SK-N-SH (cell line): ENCODE results near the gene PARD3. TPM values are rescaled to one million over a fixed set of nuclear protein-coding genes. Genes with fewer than 3 reads are reported as not detected.

ENCODE experiments used
- CTCF ChIA-PET: fragments of 300-600, 350-600 bp; formaldehyde crosslinking; extraction: SDS; loops from one replicate; lab custom pipeline; 2021; lab: Yijun Ruan, JAX
- POLR2A ChIA-PET: fragments of 350-600 bp; sonication (Branson Sonifier 250); formaldehyde crosslinking; extraction: SDS; loops from one replicate; lab custom pipeline; 2020; ENCODE audit warnings: antibody characterized with exemption, inconsistent platforms; lab: Yijun Ruan, JAX
- DNase-seq: peaks from one replicate; pipeline ENCODE4 v3.0.0; 2012
- H2AFZ ChIP-seq: fragments of 200-600 bp; sonication (generic); 2 replicates; pipeline ENCODE4 v1.8.1; 2016; ENCODE audit warnings: antibody characterized with exemption, mild to moderate bottlenecking, low read depth
- H3F3A ChIP-seq: fragments of 200-600 bp; sonication (generic); replicated peaks from 2 replicates; pipeline ENCODE3; 2016; ENCODE audit warnings: antibody characterized with exemption, mild to moderate bottlenecking; ENCODE audit not compliant: insufficient read depth
- H3K27ac ChIP-seq, 2 experiments: fragments of 200-500 bp in 1 of 2; fragments of 200-600 bp in 1 of 2; sonication (Bioruptor generic) in 1 of 2; sonication (generic), shearing (Covaris generic) in 1 of 2; 2 replicates each; pipeline versions ENCODE4 v1.5.1 to v1.6.1; 2014 to 2016; ENCODE audit warnings: low read depth in 2 of 2, inconsistent platforms in 1 of 2, low read length in 1 of 2, mild to moderate bottlenecking in 1 of 2, mixed read lengths in 1 of 2
- H3K27me3 ChIP-seq: fragments of 200-600 bp; sonication (generic), shearing (Covaris generic); 2 replicates; pipeline ENCODE4 v1.6.1; 2016; ENCODE audit warnings: mixed run types; ENCODE audit not compliant: insufficient read depth
- H3K36me3 ChIP-seq, 2 experiments: fragments of 200-500 bp in 1 of 2; fragments of 200-600 bp in 1 of 2; sonication (Bioruptor generic) in 1 of 2; sonication (generic) in 1 of 2; replicated peaks in 1 of 2; 2 replicates each; pipeline versions ENCODE3 to v1.5.1; 2014 to 2016; ENCODE audit warnings: low read length in 1 of 2, mild to moderate bottlenecking in 1 of 2; ENCODE audit not compliant: insufficient read depth in 2 of 2, control insufficient read depth in 1 of 2
- H3K4me1 ChIP-seq, 2 experiments: fragments of 200-500 bp in 1 of 2; fragments of 200-600 bp in 1 of 2; sonication (Bioruptor generic) in 1 of 2; sonication (generic), shearing (Covaris generic) in 1 of 2; 2 replicates each; pipeline versions ENCODE4 v1.5.1 to v1.6.1; 2014 to 2016; ENCODE audit warnings: low read depth in 1 of 2, low read length in 1 of 2, mixed run types in 1 of 2; ENCODE audit not compliant: insufficient read depth in 2 of 2, control insufficient read depth in 1 of 2
- H3K4me2 ChIP-seq: fragments of 200-600 bp; sonication (generic), shearing (Covaris generic); 2 replicates; pipeline ENCODE4 v1.6.1; 2017; ENCODE audit warnings: mixed run types
- H3K4me3 ChIP-seq, 2 experiments: fragments of 200-500 bp in 1 of 2; fragments of 200-600 bp in 1 of 2; sonication (Bioruptor generic) in 1 of 2; sonication (generic), shearing (Covaris generic) in 1 of 2; 2 replicates each; pipeline versions ENCODE4 v1.5.1 to v1.8.1; 2014 to 2016; ENCODE audit warnings: low read depth in 2 of 2, inconsistent platforms in 1 of 2, low read length in 1 of 2, mild to moderate bottlenecking in 1 of 2, mixed read lengths in 1 of 2, moderate library complexity in 1 of 2
- H3K79me2 ChIP-seq: fragments of 200-600 bp; sonication (generic); 2 replicates; pipeline ENCODE4 v1.8.1; 2017; ENCODE audit warnings: mild to moderate bottlenecking; ENCODE audit not compliant: insufficient read depth
- H3K9ac ChIP-seq: fragments of 200-600 bp; sonication (generic); 2 replicates; pipeline ENCODE4 v1.6.1; 2017; ENCODE audit warnings: mixed run types
- H3K9me2 ChIP-seq: fragments of 200-600 bp; sonication (generic); 2 replicates; pipeline ENCODE4 v1.6.1; 2017; ENCODE audit warnings: mixed run types
- H3K9me3 ChIP-seq: fragments of 200-600 bp; sonication (generic); 2 replicates; pipeline ENCODE4 v1.6.1; 2017; ENCODE audit warnings: mixed run types, mild to moderate bottlenecking, moderate library complexity
- H4K20me1 ChIP-seq: fragments of 200-600 bp; sonication (generic); 2 replicates; pipeline ENCODE4 v1.6.1; 2017; ENCODE audit warnings: mild to moderate bottlenecking, mixed run types; ENCODE audit not compliant: insufficient read depth
- EP300 ChIP-seq, 2 experiments: IDR thresholded peaks; 2 replicates each; pipeline versions ENCODE4 v1.4.0 to v1.6.1; 2012; ENCODE audit warnings: borderline replicate concordance in 1 of 2, low read depth in 1 of 2, low read length in 1 of 2
- FOXJ3 ChIP-seq: sonication (generic); formaldehyde crosslinking; IDR thresholded peaks from 2 replicates; pipeline ENCODE4 v1.5.1; 2020; ENCODE audit warnings: mild to moderate bottlenecking, missing genetic modification reagents
- FOXM1 ChIP-seq: IDR thresholded peaks from 2 replicates; pipeline ENCODE4 v1.4.0; 2012; ENCODE audit warnings: low read depth, mild to moderate bottlenecking
- GATA2 ChIP-seq: sonication (generic); formaldehyde crosslinking; IDR thresholded peaks from 2 replicates; pipeline ENCODE4 v1.5.0; 2020; ENCODE audit warnings: mild to moderate bottlenecking, missing genetic modification reagents
- JUND ChIP-seq: IDR thresholded peaks from 2 replicates; pipeline ENCODE4 v1.4.0; 2012
- NRF1 ChIP-seq: IDR thresholded peaks from 2 replicates; pipeline ENCODE4 v1.6.1; 2012; ENCODE audit warnings: low read depth, mild to moderate bottlenecking, low read length
- SIN3A ChIP-seq: IDR thresholded peaks from 2 replicates; pipeline ENCODE4 v1.6.1; 2012; ENCODE audit warnings: low read depth, mild to moderate bottlenecking, low read length, moderate library complexity, borderline replicate concordance
- SMC3 ChIP-seq: IDR thresholded peaks from 2 replicates; pipeline ENCODE4 v1.6.1; 2012; ENCODE audit warnings: low read depth, low read length, improper control_type of control experiment
- TAF1 ChIP-seq: IDR thresholded peaks from 2 replicates; pipeline ENCODE4 v1.6.1; 2012; ENCODE audit warnings: low read depth, mild to moderate bottlenecking, low read length, moderate library complexity, borderline replicate concordance
- TCF12 ChIP-seq: IDR thresholded peaks from 2 replicates; pipeline ENCODE4 v1.4.0; 2012
- TEAD4 ChIP-seq: IDR thresholded peaks from 2 replicates; pipeline ENCODE4 v1.4.0; 2012; ENCODE audit warnings: mild to moderate bottlenecking, borderline replicate concordance; ENCODE audit not compliant: insufficient read depth
- YY1 ChIP-seq: IDR thresholded peaks from 2 replicates; pipeline ENCODE4 v1.4.0; 2012; ENCODE audit warnings: low read depth, mild to moderate bottlenecking
- polyA plus RNA-seq, 3 experiments: library from polyadenylated mRNA; depleted of rRNA; stranded (reverse); fragments of >200 nt; gene quantifications; 2 replicates each; pipeline ENCODE4 v1.2.3, GENCODE V29; 2012
- TF ChIP-seq, protein P1 (sequence below): IDR thresholded peaks from 2 replicates; pipeline ENCODE4 v1.4.0; 2012; ENCODE audit warnings: low read depth, borderline replicate concordance
- TF ChIP-seq, protein P2 (sequence below): IDR thresholded peaks from 2 replicates; pipeline ENCODE4 v1.4.0; 2012; ENCODE audit warnings: low read depth
- TF ChIP-seq, protein P3 (sequence below): fragments of 150-350 bp; IDR thresholded peaks from 2 replicates; pipeline ENCODE4 v1.6.1; 2016; ENCODE audit warnings: mild to moderate bottlenecking, low read depth, low read length
- TF ChIP-seq, protein P4 (sequence below): fragments of 200-600 bp; sonication (generic); IDR thresholded peaks from 2 replicates; pipeline ENCODE4 v1.6.1; 2017; ENCODE audit warnings: antibody characterized with exemption, mild to moderate bottlenecking, moderate library complexity
- TF ChIP-seq, protein P5 (sequence below): IDR thresholded peaks from 2 replicates; pipeline ENCODE4; 2012
- TF ChIP-seq, protein P6 (sequence below): IDR thresholded peaks from 2 replicates; pipeline ENCODE4 v1.6.1; 2012; ENCODE audit warnings: mild to moderate bottlenecking, low read depth, low read length, moderate library complexity
- TF ChIP-seq, protein P7 (sequence below): fragments of 150-350 bp; IDR thresholded peaks from 2 replicates; pipeline ENCODE4 v1.6.1; 2017; ENCODE audit warnings: antibody characterized with exemption, low read length, low read depth, borderline replicate concordance

The PARD3 gene
- polyA plus RNA-seq, 1 of the 3 experiments (the other 2 are of a cell fraction) = 29.4 TPM

DNA sequence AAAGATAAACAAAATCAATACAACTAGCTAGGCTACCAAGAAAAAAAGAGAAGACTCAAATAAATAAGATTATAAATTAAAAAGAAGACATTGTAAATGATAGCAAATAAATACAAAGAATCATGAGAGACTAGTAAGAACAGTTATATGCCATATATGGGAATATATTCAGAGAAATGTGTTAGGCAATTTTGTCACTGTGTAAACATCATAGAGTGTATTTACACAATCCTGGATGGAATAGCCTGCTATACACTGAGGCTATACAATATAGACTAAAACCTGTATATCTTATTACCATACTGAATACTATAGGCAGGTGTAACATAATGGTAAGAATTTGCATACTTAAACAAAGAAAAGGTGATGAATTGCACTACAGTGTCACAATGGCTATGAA, 717.4 kb downstream of the PARD3 start:
- TF ChIP-seq, protein P1, sequence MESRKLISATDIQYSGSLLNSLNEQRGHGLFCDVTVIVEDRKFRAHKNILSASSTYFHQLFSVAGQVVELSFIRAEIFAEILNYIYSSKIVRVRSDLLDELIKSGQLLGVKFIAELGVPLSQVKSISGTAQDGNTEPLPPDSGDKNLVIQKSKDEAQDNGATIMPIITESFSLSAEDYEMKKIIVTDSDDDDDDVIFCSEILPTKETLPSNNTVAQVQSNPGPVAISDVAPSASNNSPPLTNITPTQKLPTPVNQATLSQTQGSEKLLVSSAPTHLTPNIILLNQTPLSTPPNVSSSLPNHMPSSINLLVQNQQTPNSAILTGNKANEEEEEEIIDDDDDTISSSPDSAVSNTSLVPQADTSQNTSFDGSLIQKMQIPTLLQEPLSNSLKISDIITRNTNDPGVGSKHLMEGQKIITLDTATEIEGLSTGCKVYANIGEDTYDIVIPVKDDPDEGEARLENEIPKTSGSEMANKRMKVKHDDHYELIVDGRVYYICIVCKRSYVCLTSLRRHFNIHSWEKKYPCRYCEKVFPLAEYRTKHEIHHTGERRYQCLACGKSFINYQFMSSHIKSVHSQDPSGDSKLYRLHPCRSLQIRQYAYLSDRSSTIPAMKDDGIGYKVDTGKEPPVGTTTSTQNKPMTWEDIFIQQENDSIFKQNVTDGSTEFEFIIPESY = no peak
- TF ChIP-seq TEAD4 (no peak), FOXM1 (no peak), GATA2 (CRISPR knock-in tag) (no peak), YY1 (no peak), NRF1 (no peak), TCF12 (no peak), SIN3A (no peak), TAF1 (no peak), JUND (no peak), EP300 (IDR thresholded peaks at IDR 0.05; ENCODE audit: borderline replicate concordance in 1 of 2, low read depth in 1 of 2, low read length in 1 of 2) (no peak), SMC3 (no peak), FOXJ3 (CRISPR knock-in tag) (no peak)
- TF ChIP-seq, protein P2, sequence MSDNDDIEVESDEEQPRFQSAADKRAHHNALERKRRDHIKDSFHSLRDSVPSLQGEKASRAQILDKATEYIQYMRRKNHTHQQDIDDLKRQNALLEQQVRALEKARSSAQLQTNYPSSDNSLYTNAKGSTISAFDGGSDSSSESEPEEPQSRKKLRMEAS = no peak
- TF ChIP-seq, protein P3, sequence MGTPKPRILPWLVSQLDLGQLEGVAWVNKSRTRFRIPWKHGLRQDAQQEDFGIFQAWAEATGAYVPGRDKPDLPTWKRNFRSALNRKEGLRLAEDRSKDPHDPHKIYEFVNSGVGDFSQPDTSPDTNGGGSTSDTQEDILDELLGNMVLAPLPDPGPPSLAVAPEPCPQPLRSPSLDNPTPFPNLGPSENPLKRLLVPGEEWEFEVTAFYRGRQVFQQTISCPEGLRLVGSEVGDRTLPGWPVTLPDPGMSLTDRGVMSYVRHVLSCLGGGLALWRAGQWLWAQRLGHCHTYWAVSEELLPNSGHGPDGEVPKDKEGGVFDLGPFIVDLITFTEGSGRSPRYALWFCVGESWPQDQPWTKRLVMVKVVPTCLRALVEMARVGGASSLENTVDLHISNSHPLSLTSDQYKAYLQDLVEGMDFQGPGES = no peak
- TF ChIP-seq, protein P4, sequence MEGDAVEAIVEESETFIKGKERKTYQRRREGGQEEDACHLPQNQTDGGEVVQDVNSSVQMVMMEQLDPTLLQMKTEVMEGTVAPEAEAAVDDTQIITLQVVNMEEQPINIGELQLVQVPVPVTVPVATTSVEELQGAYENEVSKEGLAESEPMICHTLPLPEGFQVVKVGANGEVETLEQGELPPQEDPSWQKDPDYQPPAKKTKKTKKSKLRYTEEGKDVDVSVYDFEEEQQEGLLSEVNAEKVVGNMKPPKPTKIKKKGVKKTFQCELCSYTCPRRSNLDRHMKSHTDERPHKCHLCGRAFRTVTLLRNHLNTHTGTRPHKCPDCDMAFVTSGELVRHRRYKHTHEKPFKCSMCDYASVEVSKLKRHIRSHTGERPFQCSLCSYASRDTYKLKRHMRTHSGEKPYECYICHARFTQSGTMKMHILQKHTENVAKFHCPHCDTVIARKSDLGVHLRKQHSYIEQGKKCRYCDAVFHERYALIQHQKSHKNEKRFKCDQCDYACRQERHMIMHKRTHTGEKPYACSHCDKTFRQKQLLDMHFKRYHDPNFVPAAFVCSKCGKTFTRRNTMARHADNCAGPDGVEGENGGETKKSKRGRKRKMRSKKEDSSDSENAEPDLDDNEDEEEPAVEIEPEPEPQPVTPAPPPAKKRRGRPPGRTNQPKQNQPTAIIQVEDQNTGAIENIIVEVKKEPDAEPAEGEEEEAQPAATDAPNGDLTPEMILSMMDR = no peak
- TF ChIP-seq, protein P5, sequence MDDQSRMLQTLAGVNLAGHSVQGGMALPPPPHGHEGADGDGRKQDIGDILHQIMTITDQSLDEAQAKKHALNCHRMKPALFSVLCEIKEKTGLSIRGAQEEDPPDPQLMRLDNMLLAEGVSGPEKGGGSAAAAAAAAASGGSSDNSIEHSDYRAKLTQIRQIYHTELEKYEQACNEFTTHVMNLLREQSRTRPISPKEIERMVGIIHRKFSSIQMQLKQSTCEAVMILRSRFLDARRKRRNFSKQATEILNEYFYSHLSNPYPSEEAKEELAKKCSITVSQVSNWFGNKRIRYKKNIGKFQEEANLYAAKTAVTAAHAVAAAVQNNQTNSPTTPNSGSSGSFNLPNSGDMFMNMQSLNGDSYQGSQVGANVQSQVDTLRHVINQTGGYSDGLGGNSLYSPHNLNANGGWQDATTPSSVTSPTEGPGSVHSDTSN = no peak
- TF ChIP-seq, protein P6, sequence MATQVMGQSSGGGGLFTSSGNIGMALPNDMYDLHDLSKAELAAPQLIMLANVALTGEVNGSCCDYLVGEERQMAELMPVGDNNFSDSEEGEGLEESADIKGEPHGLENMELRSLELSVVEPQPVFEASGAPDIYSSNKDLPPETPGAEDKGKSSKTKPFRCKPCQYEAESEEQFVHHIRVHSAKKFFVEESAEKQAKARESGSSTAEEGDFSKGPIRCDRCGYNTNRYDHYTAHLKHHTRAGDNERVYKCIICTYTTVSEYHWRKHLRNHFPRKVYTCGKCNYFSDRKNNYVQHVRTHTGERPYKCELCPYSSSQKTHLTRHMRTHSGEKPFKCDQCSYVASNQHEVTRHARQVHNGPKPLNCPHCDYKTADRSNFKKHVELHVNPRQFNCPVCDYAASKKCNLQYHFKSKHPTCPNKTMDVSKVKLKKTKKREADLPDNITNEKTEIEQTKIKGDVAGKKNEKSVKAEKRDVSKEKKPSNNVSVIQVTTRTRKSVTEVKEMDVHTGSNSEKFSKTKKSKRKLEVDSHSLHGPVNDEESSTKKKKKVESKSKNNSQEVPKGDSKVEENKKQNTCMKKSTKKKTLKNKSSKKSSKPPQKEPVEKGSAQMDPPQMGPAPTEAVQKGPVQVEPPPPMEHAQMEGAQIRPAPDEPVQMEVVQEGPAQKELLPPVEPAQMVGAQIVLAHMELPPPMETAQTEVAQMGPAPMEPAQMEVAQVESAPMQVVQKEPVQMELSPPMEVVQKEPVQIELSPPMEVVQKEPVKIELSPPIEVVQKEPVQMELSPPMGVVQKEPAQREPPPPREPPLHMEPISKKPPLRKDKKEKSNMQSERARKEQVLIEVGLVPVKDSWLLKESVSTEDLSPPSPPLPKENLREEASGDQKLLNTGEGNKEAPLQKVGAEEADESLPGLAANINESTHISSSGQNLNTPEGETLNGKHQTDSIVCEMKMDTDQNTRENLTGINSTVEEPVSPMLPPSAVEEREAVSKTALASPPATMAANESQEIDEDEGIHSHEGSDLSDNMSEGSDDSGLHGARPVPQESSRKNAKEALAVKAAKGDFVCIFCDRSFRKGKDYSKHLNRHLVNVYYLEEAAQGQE = no peak
- TF ChIP-seq, protein P7, sequence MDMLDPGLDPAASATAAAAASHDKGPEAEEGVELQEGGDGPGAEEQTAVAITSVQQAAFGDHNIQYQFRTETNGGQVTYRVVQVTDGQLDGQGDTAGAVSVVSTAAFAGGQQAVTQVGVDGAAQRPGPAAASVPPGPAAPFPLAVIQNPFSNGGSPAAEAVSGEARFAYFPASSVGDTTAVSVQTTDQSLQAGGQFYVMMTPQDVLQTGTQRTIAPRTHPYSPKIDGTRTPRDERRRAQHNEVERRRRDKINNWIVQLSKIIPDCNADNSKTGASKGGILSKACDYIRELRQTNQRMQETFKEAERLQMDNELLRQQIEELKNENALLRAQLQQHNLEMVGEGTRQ = no peak
- POLR2A ChIA-PET = no interaction called here
- Histone ChIP-seq H3K36me3 (no peaks in the 10 kb centered on the region), H3K27me3 (no peaks in the 10 kb centered on the region), H2AFZ (no peak overlapping the region), H3K79me2 (no peaks in the 10 kb centered on the region), H3K9me3 (no peaks in the 10 kb centered on the region), H3K4me1 (peaks cover 0 to 11% of the 10 kb centered on the region in 2 experiments; a peak in 2 of 4 replicates), H3K9ac (no peak overlapping the region), H3F3A (no peaks in the 10 kb centered on the region), H4K20me1 (no peaks in the 10 kb centered on the region), H3K4me3 (no peak overlapping the region), H3K4me2 (no peak overlapping the region), H3K9me2 (no peaks in the 10 kb centered on the region), H3K27ac (no peak overlapping the region)
- CTCF ChIA-PET = no interaction called here
- no peak for DNase-seq
